Prostate gland (tissue), 2 donors: ENCODE measurements around the gene ARHGDIA.

Experiments
- POLR2A ChIP-seq: fragments of 450-650 bp; IDR thresholded peaks from one replicate; pipeline ENCODE4 v1.6.1; 2016; ENCODE audit warnings: antibody characterized with exemption, mild to moderate bottlenecking
- TF ChIP-seq, protein P1 (sequence below), 4 experiments: fragments of 200-600 bp in 2 of 4; fragments of 450-650 bp in 2 of 4; sonication (generic) in 2 of 4; IDR thresholded peaks; 1 replicate in 3 of 4; 2 replicates in 1 of 4; pipeline ENCODE4 v1.5.1; 2016 to 2019; ENCODE audit warnings: antibody characterized with exemption in 4 of 4, mild to moderate bottlenecking in 2 of 4, moderate library complexity in 2 of 4

GRCh38 chr17:81821147-81821546, 50.0 kb downstream of the ARHGDIA start:
- TF ChIP-seq, protein P1, sequence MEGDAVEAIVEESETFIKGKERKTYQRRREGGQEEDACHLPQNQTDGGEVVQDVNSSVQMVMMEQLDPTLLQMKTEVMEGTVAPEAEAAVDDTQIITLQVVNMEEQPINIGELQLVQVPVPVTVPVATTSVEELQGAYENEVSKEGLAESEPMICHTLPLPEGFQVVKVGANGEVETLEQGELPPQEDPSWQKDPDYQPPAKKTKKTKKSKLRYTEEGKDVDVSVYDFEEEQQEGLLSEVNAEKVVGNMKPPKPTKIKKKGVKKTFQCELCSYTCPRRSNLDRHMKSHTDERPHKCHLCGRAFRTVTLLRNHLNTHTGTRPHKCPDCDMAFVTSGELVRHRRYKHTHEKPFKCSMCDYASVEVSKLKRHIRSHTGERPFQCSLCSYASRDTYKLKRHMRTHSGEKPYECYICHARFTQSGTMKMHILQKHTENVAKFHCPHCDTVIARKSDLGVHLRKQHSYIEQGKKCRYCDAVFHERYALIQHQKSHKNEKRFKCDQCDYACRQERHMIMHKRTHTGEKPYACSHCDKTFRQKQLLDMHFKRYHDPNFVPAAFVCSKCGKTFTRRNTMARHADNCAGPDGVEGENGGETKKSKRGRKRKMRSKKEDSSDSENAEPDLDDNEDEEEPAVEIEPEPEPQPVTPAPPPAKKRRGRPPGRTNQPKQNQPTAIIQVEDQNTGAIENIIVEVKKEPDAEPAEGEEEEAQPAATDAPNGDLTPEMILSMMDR (IDR thresholded peaks at IDR 0.05) = no peak
- TF ChIP-seq POLR2A = no peak
